H1 (cell line): ENCODE measurements around the gene ZNF799. TPM values are rescaled to one million over a fixed set of nuclear protein-coding genes. Genes with fewer than 3 reads are reported as not detected.

ENCODE experiments used
- CHD7 ChIP-seq: fragments of 300-600 bp; sonication (generic); IDR thresholded peaks from 2 replicates; pipeline ENCODE4 v1.7.1; 2012; ENCODE audit warnings: low read length, moderate library complexity, mild to moderate bottlenecking, inconsistent platforms; ENCODE audit not compliant: insufficient replicate concordance
- polyA plus RNA-seq, 7 experiments: library from polyadenylated mRNA; depleted of rRNA in 3 of 7; stranded (reverse) in 5 of 7; unstranded in 2 of 7; fragments of >200 nt in 5 of 7; fragments of 200-250 nt in 2 of 7; gene quantifications; 1 replicate in 5 of 7; 2 replicates in 1 of 7; 4 replicates in 1 of 7; pipeline versions ENCODE4 v1.2.1 to v1.2.3, GENCODE V29; 2011 to 2013; ENCODE audit warnings: missing spikeins in 2 of 7, mixed read lengths in 2 of 7
- total RNA-seq: library from RNA; stranded (reverse); fragmentation: NEBNext Ultra II Directional; extraction: Animal tissue kit (Norgen Biotek cat#: 25700); gene quantifications from 2 replicates; pipeline ENCODE4 v1.2.1, GENCODE V29; 2021

ZNF799 gene
- total and polyA plus RNA-seq, 2 of the 8 experiments (the other 6 are each of a cell fraction or from before 2014, with no cell fraction given) = 1.00 to 4.2 TPM

DNA sequence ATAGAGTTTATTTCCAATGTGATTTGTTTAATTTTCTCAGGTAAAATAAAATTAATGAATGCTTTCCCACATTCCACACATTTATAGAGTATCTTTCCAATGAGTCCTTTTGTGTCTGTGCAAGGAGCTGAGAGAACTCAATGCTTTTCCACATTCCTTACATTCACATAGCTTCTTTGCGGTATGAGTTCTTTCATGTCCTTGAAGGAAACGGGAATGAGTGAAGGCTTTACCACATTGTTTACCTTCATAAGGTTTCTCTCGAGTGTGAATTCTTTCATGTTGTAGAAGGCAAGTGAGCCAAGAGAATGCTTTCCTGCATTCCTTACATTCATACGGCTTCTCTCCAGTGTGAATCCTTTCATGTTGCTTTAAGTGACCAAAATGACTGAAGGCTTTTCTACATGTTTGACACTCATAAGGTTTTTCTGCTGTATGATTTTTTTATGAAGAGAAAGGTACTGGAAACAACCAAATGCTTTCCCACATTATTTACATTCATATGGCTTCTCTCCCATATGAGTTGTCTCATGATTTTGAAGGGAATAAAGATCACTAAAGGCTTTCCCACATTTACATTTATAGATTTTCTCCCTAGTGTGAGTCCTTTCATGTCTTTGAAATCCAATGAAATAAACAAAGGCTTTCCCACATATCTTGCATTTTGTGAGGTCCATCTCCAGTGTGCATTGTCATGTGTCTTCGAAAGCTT is 21.2 kb downstream of the ZNF799 start (continued):
- no peak for TF ChIP-seq CHD7
